ENCODE results near the gene THYN1. TPM values are rescaled to one million over a fixed set of nuclear protein-coding genes. Genes with fewer than 3 reads are reported as not detected.

The THYN1 gene
- total and polyA plus RNA-seq, 2 of the 13 experiments (the other 11 are each of a cell fraction or from before 2014, with no cell fraction given): 36.1 to 87.6 TPM

- TF ChIP-seq ZNF180 (CRISPR knock-in tag; IDR thresholded peaks at IDR 0.05; ENCODE audit: borderline replicate concordance, low read depth): 0 out of 2 replicates have a peak, but pooled peaks have one; percentile 26
- peak; percentile 95 for TF ChIP-seq HOXA9 (CRISPR knock-in tag; IDR thresholded peaks at IDR 0.05; ENCODE audit: borderline replicate concordance)
- peak; percentile 88 for TF ChIP-seq ZNF414 (CRISPR knock-in tag; IDR thresholded peaks at IDR 0.05)
- peak; percentile 89 for TF ChIP-seq ASH2L (IDR thresholded peaks at IDR 0.05; ENCODE audit: insufficient read length, low read depth, low read length)
- TF ChIP-seq TSC22D2 (CRISPR knock-in tag; IDR thresholded peaks at IDR 0.05; ENCODE audit: borderline replicate concordance): 0 out of 2 replicates have a peak, but pooled peaks have one; percentile 28
- no peak for TF ChIP-seq SOX13 (IDR thresholded peaks at IDR 0.05)
- TF ChIP-seq SOX13 (CRISPR knock-in tag; conservative IDR thresholded peaks at IDR 0.05 in 1 of 2, IDR thresholded peaks at IDR 0.05 in 1 of 2): no peak
- TF ChIP-seq RAD51 (IDR thresholded peaks at IDR 0.05; ENCODE audit: borderline replicate concordance): no peak
- no peak for TF ChIP-seq ATM (IDR thresholded peaks at IDR 0.05; ENCODE audit: borderline replicate concordance)
- 0 out of 2 replicates have a peak, but pooled peaks have one; percentile 54 for TF ChIP-seq THAP8 (CRISPR knock-in tag; IDR thresholded peaks at IDR 0.05; ENCODE audit: borderline replicate concordance)
- no peak for TF ChIP-seq ZFP90 (CRISPR knock-in tag; IDR thresholded peaks at IDR 0.05; ENCODE audit: borderline replicate concordance)
- no peak for TF ChIP-seq ZFP41 (CRISPR knock-in tag; IDR thresholded peaks at IDR 0.05; ENCODE audit: borderline replicate concordance)
- peak; percentile 88 for TF ChIP-seq HIVEP1 (CRISPR knock-in tag; IDR thresholded peaks at IDR 0.05)
- TF ChIP-seq HMG20B (CRISPR knock-in tag; conservative IDR thresholded peaks at IDR 0.05): 0 out of 2 replicates have a peak, but pooled peaks have one; percentile 50
- TF ChIP-seq ZSCAN5A (CRISPR knock-in tag; IDR thresholded peaks at IDR 0.05; ENCODE audit: borderline replicate concordance): peak; percentile 43; the same call in 1 of the 2 replicates
- TF ChIP-seq ZNF547 (CRISPR knock-in tag; IDR thresholded peaks at IDR 0.05): peak; percentile 67; the same call in 1 of the 2 replicates
- 0 out of 2 replicates have a peak, but pooled peaks have one; percentile 64 for TF ChIP-seq FOXJ3 (CRISPR knock-in tag; IDR thresholded peaks at IDR 0.05; ENCODE audit: borderline replicate concordance)
- TF ChIP-seq NKX3-1 (CRISPR knock-in tag; IDR thresholded peaks at IDR 0.05): peak; percentile 49; the same call in 1 of the 2 replicates
- TF ChIP-seq MLX (CRISPR knock-in tag; IDR thresholded peaks at IDR 0.05): no peak
- no peak for TF ChIP-seq ZFYVE20 (CRISPR knock-in tag; IDR thresholded peaks at IDR 0.05; ENCODE audit: borderline replicate concordance, low read depth)
- peak; percentile 76 for TF ChIP-seq MXD4 (CRISPR knock-in tag; IDR thresholded peaks at IDR 0.05)
- peak; percentile 59; the same call in 1 of the 2 replicates for TF ChIP-seq JUNB (CRISPR knock-in tag; IDR thresholded peaks at IDR 0.05; ENCODE audit: borderline replicate concordance)
- TF ChIP-seq PATZ1 (CRISPR knock-in tag; IDR thresholded peaks at IDR 0.05): peak; percentile 37; the same call in 1 of the 2 replicates
These were observed 29.1 kb downstream of the THYN1 start, which contains the start of the genes NCAPD3 and VPS26B (continued) for GRCh38 chr11:134223836-134224709.
